MM.1S (cell line): ENCODE measurements around the gene TMOD1.

Experiments used
- DNase-seq: peaks from one replicate; pipeline ENCODE4 v3.0.0-alpha.2; 2015
- H2AFZ ChIP-seq: fragments of 300-600 bp; sonication (generic); 2 replicates; pipeline ENCODE4 v1.6.0; 2016; ENCODE audit warnings: antibody characterized with exemption, low read length
- H3F3A ChIP-seq: fragments of 300-600 bp; sonication (generic); 2 replicates; pipeline ENCODE4 v1.6.1; 2016; ENCODE audit warnings: mild to moderate bottlenecking, antibody characterized with exemption, low read length, moderate library complexity, mixed read lengths; ENCODE audit not compliant: insufficient read depth
- H3K27ac ChIP-seq: fragments of 300-600 bp; sonication (generic); 2 replicates; pipeline ENCODE4 v1.5.1; 2016; ENCODE audit warnings: mild to moderate bottlenecking, low read length
- H3K27me3 ChIP-seq: fragments of 300-600 bp; sonication (generic); replicated peaks from 2 replicates; pipeline ENCODE4 v1.6.0; 2016; ENCODE audit warnings: low read length; ENCODE audit not compliant: insufficient read depth
- H3K36me3 ChIP-seq: fragments of 300-600 bp; sonication (generic); replicated peaks from 2 replicates; pipeline ENCODE4 v1.6.1; 2016; ENCODE audit warnings: mild to moderate bottlenecking, low read length, mixed read lengths; ENCODE audit not compliant: insufficient read depth
- H3K4me1 ChIP-seq: fragments of 300-600 bp; sonication (generic); 2 replicates; pipeline ENCODE4 v1.6.1; 2016; ENCODE audit warnings: low read length, mixed read lengths
- H3K4me2 ChIP-seq: fragments of 300-600 bp; sonication (generic); 2 replicates; pipeline ENCODE4 v1.6.0; 2016; ENCODE audit warnings: low read depth, low read length
- H3K4me3 ChIP-seq: fragments of 300-600 bp; sonication (generic); 2 replicates; pipeline ENCODE4 v1.5.1; 2016; ENCODE audit warnings: low read length, mixed read lengths
- H3K79me2 ChIP-seq: fragments of 300-600 bp; sonication (generic); 2 replicates; pipeline ENCODE4 v1.6.1; 2016; ENCODE audit warnings: mixed run types, low read length, mixed read lengths
- H3K9ac ChIP-seq: fragments of 300-600 bp; sonication (generic); 2 replicates; pipeline ENCODE4 v1.6.1; 2016; ENCODE audit warnings: low read length, mixed read lengths
- H3K9me2 ChIP-seq: fragments of 300-600 bp; sonication (generic); replicated peaks from 2 replicates; pipeline ENCODE4 v1.6.1; 2016; ENCODE audit warnings: mild to moderate bottlenecking, low read length, mixed read lengths; ENCODE audit not compliant: insufficient read depth
- H3K9me3 ChIP-seq: fragments of 300-600 bp; sonication (generic); replicated peaks from 2 replicates; pipeline ENCODE4 v1.6.1; 2016; ENCODE audit warnings: mild to moderate bottlenecking, low read length, mixed read lengths; ENCODE audit not compliant: insufficient read depth
- H4K20me1 ChIP-seq: fragments of 300-600 bp; sonication (generic); 2 replicates; pipeline ENCODE4 v1.6.1; 2016; ENCODE audit warnings: mild to moderate bottlenecking, low read length, moderate library complexity, mixed read lengths; ENCODE audit not compliant: insufficient read depth
- CTCF ChIP-seq: fragments of 300-600 bp; sonication (generic); IDR thresholded peaks from 2 replicates; pipeline ENCODE4 v1.5.1; 2016; ENCODE audit warnings: antibody characterized with exemption, low read length, mixed read lengths
- EZH2 ChIP-seq: fragments of 300-600 bp; sonication (generic); optimal IDR thresholded peaks from 2 replicates; pipeline ENCODE3; 2017; ENCODE audit warnings: low read depth, mild to moderate bottlenecking, antibody characterized with exemption, low read length, mixed read lengths
- EZH2phosphoT487 ChIP-seq: fragments of 300-600 bp; sonication (generic); IDR thresholded peaks from 2 replicates; pipeline ENCODE4 v1.6.1; 2018; ENCODE audit warnings: antibody characterized with exemption, low read length

Gene TMOD1

GRCh38 chr9:97633859-97634490 is 132.5 kb downstream of the TMOD1 start:
- Histone ChIP-seq H3K4me2 (peak overlapping the region; percentile 83), H4K20me1 (peaks cover 11% of the 10 kb centered on the region; the same call in 1 of the 2 replicates), H3K4me3 (peak overlapping the region; percentile 93), H3K36me3 (no peaks in the 10 kb centered on the region), H3K4me1 (peaks cover 12% of the 10 kb centered on the region), H3K9ac (peak overlapping the region; percentile 91), H3K27ac (peak overlapping the region; percentile 97), H3K79me2 (peaks cover 75% of the 10 kb centered on the region), H3F3A (peaks cover 27% of the 10 kb centered on the region), H2AFZ (peak overlapping the region; percentile 67), H3K9me3 (no peaks in the 10 kb centered on the region), H3K27me3 (no peaks in the 10 kb centered on the region), H3K9me2 (no peaks in the 10 kb centered on the region)
- TF ChIP-seq EZH2, result no peak
- peak; percentile 33 for DNase-seq

- peaks cover 27% of the 10 kb centered on the region for H3F3A ChIP-seq
Measured at GRCh38 chr9:97635026-97635425, 133.6 kb downstream of the TMOD1 start.

GRCh38 chr9:97636903-97637302 is 135.4 kb downstream of the TMOD1 start:
- Histone ChIP-seq H2AFZ (no peak overlapping the region), H3F3A (peaks cover 26% of the 10 kb centered on the region), H3K36me3 (peaks cover 8% of the 10 kb centered on the region), H3K4me1 (peaks cover 11% of the 10 kb centered on the region), H3K4me2 (no peak overlapping the region), H3K4me3 (no peak overlapping the region), H3K27me3 (no peaks in the 10 kb centered on the region), H3K9me2 (no peaks in the 10 kb centered on the region), H4K20me1 (peaks cover 26% of the 10 kb centered on the region), H3K79me2 (peaks cover 82% of the 10 kb centered on the region), H3K9me3 (no peaks in the 10 kb centered on the region), H3K27ac (no peak overlapping the region), H3K9ac (no peak overlapping the region)
- no peak for TF ChIP-seq EZH2phosphoT487
- TF ChIP-seq CTCF, result no peak
- TF ChIP-seq EZH2, result no peak
- DNase-seq, result no peak

More at GRCh38 chr9:97635026-97635425, 133.6 kb downstream of the TMOD1 start:
- no peaks in the 10 kb centered on the region for H3K9me2 ChIP-seq
- H4K20me1 ChIP-seq, result peaks cover 21% of the 10 kb centered on the region
- H3K9ac ChIP-seq, result peak overlapping the region; percentile 91; the same call in 1 of the 2 replicates
- no peak overlapping the region for H3K27ac ChIP-seq
- H3K4me2 ChIP-seq, result peak overlapping the region; percentile 83
- H3K36me3 ChIP-seq, result 0 out of 2 replicates have a peak, but pooled peaks cover 1% of the 10 kb centered on the region
- no peak for DNase-seq
- peaks cover 11% of the 10 kb centered on the region for H3K4me1 ChIP-seq
- peaks cover 84% of the 10 kb centered on the region for H3K79me2 ChIP-seq
- TF ChIP-seq EZH2phosphoT487 (no peak), EZH2 (no peak), CTCF (no peak)
- no peak overlapping the region for H2AFZ ChIP-seq
- peak overlapping the region; percentile 93 for H3K4me3 ChIP-seq
- no peaks in the 10 kb centered on the region for H3K9me3 ChIP-seq
- H3K27me3 ChIP-seq, result no peaks in the 10 kb centered on the region

- Histone ChIP-seq H2AFZ (no peak overlapping the region), H3K9me2 (no peaks in the 10 kb centered on the region), H3F3A (peaks cover 9% of the 10 kb centered on the region), H4K20me1 (peaks cover 26% of the 10 kb centered on the region), H3K36me3 (peaks cover 13% of the 10 kb centered on the region), H3K27me3 (no peaks in the 10 kb centered on the region), H3K79me2 (peaks cover 90% of the 10 kb centered on the region), H3K9ac (no peak overlapping the region), H3K4me2 (no peak overlapping the region), H3K4me1 (peaks cover 11% of the 10 kb centered on the region), H3K9me3 (no peaks in the 10 kb centered on the region), H3K4me3 (no peak overlapping the region), H3K27ac (no peak overlapping the region)
- TF ChIP-seq EZH2phosphoT487, result no peak
- peak; percentile 15; the same call in 1 of the 2 replicates for TF ChIP-seq CTCF
- DNase-seq, result no peak
Measured at GRCh38 chr9:97638666-97639065, 137.2 kb downstream of the TMOD1 start.
